Measurements from ENCODE around the gene ARGLU1.
"Not testable (repeated sequence)": the region's sequence is repeated elsewhere in the genome, so short reads cannot be mapped to it uniquely, and the experiment has no call there.

The ARGLU1 gene

DNA sequence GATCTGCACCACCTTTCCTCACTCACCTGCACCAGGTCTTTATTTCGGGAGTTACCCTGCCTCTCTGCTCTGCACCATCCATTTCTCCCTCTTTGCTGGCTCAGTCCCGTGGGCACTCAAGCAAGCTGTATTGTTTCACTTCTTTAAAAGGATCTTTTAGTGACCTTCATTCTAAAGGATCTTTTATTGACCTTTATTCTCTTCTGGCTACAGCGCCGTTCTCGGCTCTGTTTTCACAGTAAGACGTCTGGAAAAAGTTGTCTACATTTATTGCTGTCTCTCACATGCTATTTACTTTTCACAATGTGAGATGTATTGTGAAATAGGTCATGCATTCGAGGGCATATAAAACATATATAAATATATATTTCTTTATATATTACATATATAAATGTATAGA lies 35.6 kb upstream of the ARGLU1 start:
- TF ChIP-seq, protein P1, sequence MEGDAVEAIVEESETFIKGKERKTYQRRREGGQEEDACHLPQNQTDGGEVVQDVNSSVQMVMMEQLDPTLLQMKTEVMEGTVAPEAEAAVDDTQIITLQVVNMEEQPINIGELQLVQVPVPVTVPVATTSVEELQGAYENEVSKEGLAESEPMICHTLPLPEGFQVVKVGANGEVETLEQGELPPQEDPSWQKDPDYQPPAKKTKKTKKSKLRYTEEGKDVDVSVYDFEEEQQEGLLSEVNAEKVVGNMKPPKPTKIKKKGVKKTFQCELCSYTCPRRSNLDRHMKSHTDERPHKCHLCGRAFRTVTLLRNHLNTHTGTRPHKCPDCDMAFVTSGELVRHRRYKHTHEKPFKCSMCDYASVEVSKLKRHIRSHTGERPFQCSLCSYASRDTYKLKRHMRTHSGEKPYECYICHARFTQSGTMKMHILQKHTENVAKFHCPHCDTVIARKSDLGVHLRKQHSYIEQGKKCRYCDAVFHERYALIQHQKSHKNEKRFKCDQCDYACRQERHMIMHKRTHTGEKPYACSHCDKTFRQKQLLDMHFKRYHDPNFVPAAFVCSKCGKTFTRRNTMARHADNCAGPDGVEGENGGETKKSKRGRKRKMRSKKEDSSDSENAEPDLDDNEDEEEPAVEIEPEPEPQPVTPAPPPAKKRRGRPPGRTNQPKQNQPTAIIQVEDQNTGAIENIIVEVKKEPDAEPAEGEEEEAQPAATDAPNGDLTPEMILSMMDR (IDR thresholded peaks at IDR 0.05; ENCODE audit: low read depth, low read length), result no peak
- no peak for DNase-seq (ENCODE audit: extremely low read depth, low read depth)

DNA sequence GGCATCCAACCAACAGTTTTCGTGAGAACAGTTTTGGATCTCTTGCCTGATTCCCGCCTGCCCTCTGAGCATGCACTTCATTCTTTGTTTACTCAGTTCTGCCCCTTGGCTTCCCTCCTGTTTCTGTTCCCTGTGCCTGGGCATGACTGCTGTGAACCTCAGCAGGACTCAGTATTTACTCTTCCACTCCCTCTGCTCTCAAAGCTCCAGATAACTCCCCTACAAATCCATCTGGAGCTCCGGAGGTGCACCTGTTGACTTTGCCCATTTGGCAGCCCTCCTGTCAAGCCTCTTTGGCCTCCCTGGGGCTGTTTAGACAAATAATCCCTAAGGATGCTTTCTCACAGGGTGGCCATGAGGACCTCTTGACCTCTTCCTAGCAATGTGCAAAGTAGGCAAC lies 34.2 kb upstream of the ARGLU1 start:
- TF ChIP-seq, protein P1 (IDR thresholded peaks at IDR 0.05; ENCODE audit: low read depth, low read length), result no peak
- DNase-seq (ENCODE audit: extremely low read depth, low read depth), result no peak

DNA sequence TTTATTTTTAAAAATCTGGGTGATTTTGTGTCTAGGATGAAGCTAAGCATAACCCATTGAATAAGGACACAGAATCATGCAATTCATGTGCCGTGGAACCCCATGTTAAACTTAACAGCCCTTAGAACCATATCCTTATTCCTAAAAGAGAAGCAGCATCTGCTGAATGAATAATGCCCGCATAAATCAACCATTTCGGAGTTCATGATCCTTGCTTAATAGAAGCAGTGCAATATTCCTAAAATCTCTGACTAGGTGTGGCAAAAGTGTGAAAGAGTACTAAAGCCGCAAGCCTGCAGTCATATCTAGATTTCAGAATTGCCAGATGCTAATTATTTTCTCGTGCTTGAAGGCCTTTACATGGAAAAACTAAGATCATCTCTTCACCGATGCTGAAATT lies 33.6 kb upstream of the ARGLU1 start:
- TF ChIP-seq, protein P1 (IDR thresholded peaks at IDR 0.05; ENCODE audit: low read depth, low read length), result no peak
- DNase-seq (ENCODE audit: extremely low read depth, low read depth), result no peak

DNA sequence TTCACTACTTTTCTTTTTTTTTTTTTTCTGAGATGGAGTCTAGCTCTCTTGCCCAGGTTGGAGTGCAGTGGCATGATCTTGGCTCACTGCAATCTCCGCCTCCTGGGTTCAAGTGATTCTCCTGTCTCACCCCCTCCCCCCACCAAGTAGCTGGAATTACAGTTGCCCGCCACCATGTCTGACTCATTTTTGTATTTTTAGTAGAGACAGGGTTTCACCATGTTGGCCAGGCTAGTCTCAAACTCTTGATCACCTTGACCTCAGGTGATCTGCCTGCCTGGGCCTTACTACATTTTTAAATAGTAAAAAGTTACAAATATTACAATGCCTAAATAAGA lies 32.8 kb upstream of the ARGLU1 start:
- DNase-seq (ENCODE audit: extremely low read depth, low read depth), result not testable (repeated sequence)

DNA sequence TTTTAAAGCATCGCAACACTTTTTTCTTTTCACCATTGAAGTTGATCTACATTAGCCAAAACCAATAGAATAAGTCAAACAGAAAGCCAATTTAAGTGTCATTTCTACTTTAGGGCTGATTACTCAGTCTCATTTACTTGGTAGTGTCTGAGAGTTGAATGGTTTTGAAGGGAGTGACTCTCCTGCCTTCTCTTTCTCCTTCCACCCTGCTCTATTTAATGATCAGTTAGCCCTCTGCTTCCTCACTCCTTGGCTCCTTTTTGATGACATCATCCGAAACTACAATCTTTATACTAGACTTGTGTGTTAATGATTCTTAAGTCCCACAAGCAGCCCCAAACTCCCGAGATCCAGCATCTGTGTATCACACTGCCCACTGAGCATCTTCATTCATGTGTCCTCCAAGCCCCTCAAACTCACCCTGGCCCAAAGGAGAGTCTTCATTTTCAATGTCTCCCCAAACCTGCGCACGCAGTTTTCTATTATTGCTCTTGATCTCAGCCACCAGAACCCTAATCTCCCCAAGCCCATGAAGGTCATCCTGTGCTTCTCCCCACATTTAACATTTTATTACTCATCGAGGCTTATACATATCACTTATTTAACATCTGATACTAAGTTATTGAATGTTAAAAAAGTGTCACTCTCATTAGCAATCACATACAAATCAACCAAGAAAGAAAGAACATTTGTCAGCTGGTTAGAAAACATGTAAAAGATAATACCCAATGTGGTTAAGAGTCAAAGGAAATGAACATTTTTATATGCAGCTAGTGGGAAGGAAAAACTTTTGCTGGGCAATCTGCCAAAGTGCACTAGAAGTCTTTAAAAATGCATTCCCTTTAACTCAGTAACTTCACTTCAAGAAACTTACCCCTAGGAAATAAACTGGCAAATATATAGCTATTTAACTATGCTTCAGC lies 32.2 kb upstream of the ARGLU1 start:
- DNase-seq (ENCODE audit: extremely low read depth, low read depth), result no peak
- TF ChIP-seq, protein P1 (IDR thresholded peaks at IDR 0.05; ENCODE audit: low read depth, low read length), result no peak

DNA sequence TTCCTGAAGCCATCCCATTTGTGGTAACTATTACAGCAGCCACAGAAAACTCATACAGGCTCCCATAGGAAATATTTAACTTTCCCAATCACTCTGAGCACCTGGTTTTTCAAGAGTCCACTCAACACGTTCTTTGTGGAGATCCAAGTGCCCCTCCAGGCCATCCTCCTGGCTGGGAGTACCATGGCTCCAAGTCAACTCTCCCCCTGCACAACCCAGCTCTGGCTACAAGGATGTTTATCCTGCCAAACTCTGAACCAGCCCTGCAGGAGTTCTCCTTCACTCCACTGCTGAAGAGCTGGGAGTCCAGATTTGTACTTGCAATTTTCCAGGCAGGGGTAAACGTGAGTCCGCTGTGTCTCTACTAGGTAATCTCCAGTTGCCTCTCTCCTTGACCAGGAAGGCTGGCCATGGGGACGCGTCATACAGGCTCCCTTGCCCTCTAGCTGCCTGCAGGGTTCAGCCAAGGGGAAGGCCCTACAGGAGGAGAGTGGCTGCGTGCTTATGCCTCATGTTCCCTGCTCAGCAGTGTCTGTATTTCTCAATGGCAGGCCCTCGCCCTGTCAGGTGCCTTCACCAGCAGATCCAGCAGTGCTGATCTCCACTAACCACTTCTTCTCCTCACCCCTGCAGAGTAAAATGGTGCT lies 29.9 kb upstream of the ARGLU1 start:
- TF ChIP-seq, protein P1 (IDR thresholded peaks at IDR 0.05; ENCODE audit: low read depth, low read length), result no peak
- no peak for DNase-seq (ENCODE audit: extremely low read depth, low read depth)

DNA sequence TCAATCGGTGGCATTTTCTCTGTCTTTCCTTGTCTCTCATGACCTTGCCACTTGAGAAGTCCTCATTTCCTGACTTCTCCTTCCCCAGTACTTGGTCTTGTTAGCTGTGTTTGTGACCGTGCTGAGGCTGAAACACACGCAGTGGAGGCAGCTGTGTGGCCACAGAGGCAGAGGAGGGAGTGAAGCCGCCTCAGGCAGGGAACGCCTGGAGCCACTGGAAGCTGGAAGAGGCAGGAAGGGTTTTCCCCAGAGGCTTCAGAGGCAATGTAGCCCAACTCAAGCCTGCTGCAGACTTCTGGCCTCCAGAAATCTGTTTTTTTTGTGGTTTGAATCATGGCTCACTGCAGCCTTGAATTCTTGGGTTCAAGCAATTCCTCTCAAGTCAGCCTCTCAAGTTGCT lies 29.2 kb upstream of the ARGLU1 start:
- DNase-seq (ENCODE audit: extremely low read depth, low read depth), result no peak
- TF ChIP-seq, protein P1 (IDR thresholded peaks at IDR 0.05; ENCODE audit: low read depth, low read length), result no peak
